ENCODE results near the gene HAO1.
"Not testable (repeated sequence)": the region's sequence is repeated elsewhere in the genome, so short reads cannot be mapped to it uniquely, and the experiment has no call there.

HAO1 gene

GRCh38 chr20:7855545-7855944 is 84.7 kb downstream of the HAO1 start:
- no peak for DNase-seq (ENCODE audit: low spot score)

GRCh38 chr20:7853493-7853892 is 86.8 kb downstream of the HAO1 start:
- no peak for DNase-seq (ENCODE audit: low spot score)

- DNase-seq (ENCODE audit: low spot score), result no peak
Measured at GRCh38 chr20:7850775-7851490, 89.3 kb downstream of the HAO1 start.

GRCh38 chr20:7849675-7850074 is 90.6 kb downstream of the HAO1 start:
- DNase-seq (ENCODE audit: low spot score), result no peak

- no peak for DNase-seq (ENCODE audit: low spot score)
Measured at GRCh38 chr20:7848351-7848750, 91.9 kb downstream of the HAO1 start.

GRCh38 chr20:7843613-7844012 is 96.6 kb downstream of the HAO1 start:
- peak; percentile 42 for DNase-seq (ENCODE audit: low spot score)

GRCh38 chr20:7841971-7842310 is 98.3 kb downstream of the HAO1 start:
- DNase-seq (ENCODE audit: low spot score), result peak; percentile 82

- DNase-seq (ENCODE audit: low spot score), result peak; percentile 22
Measured at GRCh38 chr20:7841291-7841970, 98.8 kb downstream of the HAO1 start.

- DNase-seq (ENCODE audit: low spot score), result no peak
Measured at GRCh38 chr20:7836076-7836475, 104.2 kb downstream of the HAO1 start.

- DNase-seq (ENCODE audit: low spot score), result not testable (repeated sequence)
Measured at GRCh38 chr20:7834441-7834840, 105.8 kb downstream of the HAO1 start.
